IPS-20b (cell line): ENCODE results near the gene SERGEF.

Experiments used
- H3K27ac ChIP-seq: one replicate; pipeline ENCODE4 v1.5.1; 2013; ENCODE audit warnings: low read length
- H3K27me3 ChIP-seq: 2 replicates; pipeline ENCODE4 v1.6.1; 2013; ENCODE audit warnings: mild to moderate bottlenecking, low read length, inconsistent platforms; ENCODE audit not compliant: insufficient read depth
- H3K36me3 ChIP-seq: 2 replicates; pipeline ENCODE4 v1.6.1; 2013; ENCODE audit warnings: low read depth, mild to moderate bottlenecking, inconsistent platforms, low read length, moderate library complexity; ENCODE audit not compliant: insufficient read depth
- H3K4me1 ChIP-seq: 2 replicates; pipeline ENCODE4 v1.6.1; 2013; ENCODE audit warnings: mild to moderate bottlenecking, control low read depth, inconsistent platforms, low read length, moderate library complexity; ENCODE audit not compliant: insufficient read depth
- H3K4me3 ChIP-seq: 2 replicates; pipeline ENCODE4 v1.5.1; 2013; ENCODE audit warnings: mild to moderate bottlenecking, low read length, inconsistent platforms
- H3K9ac ChIP-seq: 2 replicates; pipeline ENCODE4 v1.6.1; 2013; ENCODE audit warnings: low read depth, mild to moderate bottlenecking, inconsistent platforms, low read length, moderate library complexity
- H3K9me3 ChIP-seq: 2 replicates; pipeline ENCODE4 v1.6.1; 2013; ENCODE audit warnings: mild to moderate bottlenecking, low read depth, low read length, inconsistent platforms; ENCODE audit not compliant: insufficient read depth

SERGEF gene

GRCh38 chr11:17770917-17771316 is 241.9 kb downstream of the SERGEF start:
- no peak overlapping the region for H3K27ac ChIP-seq
- no peaks in the 10 kb centered on the region for H3K27me3 ChIP-seq
- H3K9ac ChIP-seq = no peak overlapping the region
- H3K4me3 ChIP-seq = no peak overlapping the region
- H3K9me3 ChIP-seq = no peaks in the 10 kb centered on the region
- H3K36me3 ChIP-seq = no peaks in the 10 kb centered on the region
- no peaks in the 10 kb centered on the region for H3K4me1 ChIP-seq

- Histone ChIP-seq H3K36me3 (no peaks in the 10 kb centered on the region), H3K4me1 (no peaks in the 10 kb centered on the region), H3K4me3 (no peak overlapping the region), H3K9ac (no peak overlapping the region), H3K27ac (no peak overlapping the region), H3K9me3 (no peaks in the 10 kb centered on the region), H3K27me3 (no peaks in the 10 kb centered on the region)
Measured at GRCh38 chr11:17770048-17770652, 242.7 kb downstream of the SERGEF start.

GRCh38 chr11:17769218-17769617 is 243.6 kb downstream of the SERGEF start:
- no peaks in the 10 kb centered on the region for H3K9me3 ChIP-seq
- H3K27ac ChIP-seq = no peak overlapping the region
- no peaks in the 10 kb centered on the region for H3K27me3 ChIP-seq
- no peaks in the 10 kb centered on the region for H3K4me1 ChIP-seq
- no peak overlapping the region for H3K4me3 ChIP-seq
- no peak overlapping the region for H3K9ac ChIP-seq
- no peaks in the 10 kb centered on the region for H3K36me3 ChIP-seq

GRCh38 chr11:17768547-17768946 is 244.3 kb downstream of the SERGEF start:
- Histone ChIP-seq H3K36me3 (no peaks in the 10 kb centered on the region), H3K9ac (no peak overlapping the region), H3K9me3 (no peaks in the 10 kb centered on the region), H3K27me3 (no peaks in the 10 kb centered on the region), H3K4me1 (no peaks in the 10 kb centered on the region), H3K4me3 (no peak overlapping the region), H3K27ac (no peak overlapping the region)

GRCh38 chr11:17767914-17768313 is 244.9 kb downstream of the SERGEF start:
- Histone ChIP-seq H3K4me1 (no peaks in the 10 kb centered on the region), H3K4me3 (no peak overlapping the region), H3K27me3 (no peaks in the 10 kb centered on the region)

GRCh38 chr11:17767301-17767885 is 245.5 kb downstream of the SERGEF start:
- Histone ChIP-seq H3K27ac (no peak overlapping the region), H3K4me1 (no peaks in the 10 kb centered on the region), H3K27me3 (no peaks in the 10 kb centered on the region), H3K36me3 (no peaks in the 10 kb centered on the region), H3K9ac (no peak overlapping the region), H3K4me3 (no peak overlapping the region), H3K9me3 (no peaks in the 10 kb centered on the region)

More at GRCh38 chr11:17767914-17768313, 244.9 kb downstream of the SERGEF start:
- H3K9me3 ChIP-seq = no peaks in the 10 kb centered on the region
- H3K9ac ChIP-seq = no peak overlapping the region
- H3K27ac ChIP-seq = no peak overlapping the region
- H3K36me3 ChIP-seq = no peaks in the 10 kb centered on the region

GRCh38 chr11:17766590-17766989 is 246.3 kb downstream of the SERGEF start:
- no peak overlapping the region for H3K9ac ChIP-seq
- no peak overlapping the region for H3K27ac ChIP-seq
- no peaks in the 10 kb centered on the region for H3K4me1 ChIP-seq
- no peaks in the 10 kb centered on the region for H3K36me3 ChIP-seq
- no peaks in the 10 kb centered on the region for H3K27me3 ChIP-seq
- H3K9me3 ChIP-seq = no peaks in the 10 kb centered on the region
- no peak overlapping the region for H3K4me3 ChIP-seq

- no peak overlapping the region for H3K4me3 ChIP-seq
- H3K9ac ChIP-seq = no peak overlapping the region
- H3K27ac ChIP-seq = no peak overlapping the region
- no peaks in the 10 kb centered on the region for H3K36me3 ChIP-seq
- H3K4me1 ChIP-seq = no peaks in the 10 kb centered on the region
- H3K9me3 ChIP-seq = no peaks in the 10 kb centered on the region
- H3K27me3 ChIP-seq = no peaks in the 10 kb centered on the region
Measured at GRCh38 chr11:17766073-17766359, 246.8 kb downstream of the SERGEF start.

- no peak overlapping the region for H3K9ac ChIP-seq
- no peaks in the 10 kb centered on the region for H3K36me3 ChIP-seq
- H3K4me1 ChIP-seq = no peaks in the 10 kb centered on the region
Measured at GRCh38 chr11:17765356-17766072, 247.3 kb downstream of the SERGEF start.

GRCh38 chr11:17764446-17765218 is 248.2 kb downstream of the SERGEF start:
- Histone ChIP-seq H3K4me3 (no peak overlapping the region), H3K4me1 (no peaks in the 10 kb centered on the region), H3K27me3 (no peaks in the 10 kb centered on the region), H3K36me3 (no peaks in the 10 kb centered on the region), H3K9ac (no peak overlapping the region), H3K9me3 (no peaks in the 10 kb centered on the region), H3K27ac (no peak overlapping the region)

More at GRCh38 chr11:17765356-17766072, 247.3 kb downstream of the SERGEF start:
- Histone ChIP-seq H3K4me3 (no peak overlapping the region), H3K27me3 (no peaks in the 10 kb centered on the region), H3K9me3 (no peaks in the 10 kb centered on the region), H3K27ac (no peak overlapping the region)

GRCh38 chr11:17763703-17764102 is 249.1 kb downstream of the SERGEF start:
- H3K4me1 ChIP-seq = no peaks in the 10 kb centered on the region
- H3K27ac ChIP-seq = no peak overlapping the region
- H3K9ac ChIP-seq = no peak overlapping the region
- no peaks in the 10 kb centered on the region for H3K36me3 ChIP-seq
- H3K9me3 ChIP-seq = no peaks in the 10 kb centered on the region
- no peak overlapping the region for H3K4me3 ChIP-seq
- no peaks in the 10 kb centered on the region for H3K27me3 ChIP-seq
